IPS-18a (cell line): Measurements from ENCODE around the gene ZSCAN29.

ENCODE experiments used
- H3K27ac ChIP-seq: one replicate; pipeline ENCODE4 v1.5.1; 2013; ENCODE audit warnings: low read length
- H3K27me3 ChIP-seq: one replicate; pipeline ENCODE4 v1.6.1; 2013; ENCODE audit warnings: mild to moderate bottlenecking, low read length; ENCODE audit not compliant: control insufficient read depth, insufficient read depth
- H3K36me3 ChIP-seq: one replicate; pipeline ENCODE4 v1.6.1; 2013; ENCODE audit warnings: low read depth, low read length; ENCODE audit not compliant: control insufficient read depth
- H3K4me1 ChIP-seq: one replicate; pipeline ENCODE4 v1.6.1; 2013; ENCODE audit warnings: low read depth, low read length; ENCODE audit not compliant: control insufficient read depth
- H3K4me3 ChIP-seq: one replicate; pipeline ENCODE4 v1.5.1; 2013; ENCODE audit warnings: low read length
- H3K9ac ChIP-seq: one replicate; pipeline ENCODE4 v1.6.1; 2013; ENCODE audit warnings: mild to moderate bottlenecking, low read length, moderate library complexity
- H3K9me3 ChIP-seq: one replicate; pipeline ENCODE4 v1.6.1; 2013; ENCODE audit warnings: low read depth, low read length; ENCODE audit not compliant: control insufficient read depth

Gene ZSCAN29

GRCh38 chr15:43370975-43371974 lies at the start of gene ZSCAN29, which contains the start of gene TUBGCP4:
TSS of gene ZSCAN29 (minus strand) at chr15:43371043. CDS start at chr15:43369913, 1,130 bp downstream.
TSS of gene TUBGCP4 (plus strand) at chr15:43371101. CDS start at chr15:43371355, 254 bp downstream.
- peaks cover 16% of the 10 kb centered on the region for H3K4me1 ChIP-seq
- H3K27ac ChIP-seq, result no peak within 1 kb of the TSS
- peak within 1 kb of the TSS; percentile 85 for H3K9ac ChIP-seq
- H3K9me3 ChIP-seq, result no peaks in the 10 kb centered on the region
- H3K36me3 ChIP-seq, result peaks cover 25% of the 10 kb centered on the region
- peak within 1 kb of the TSS; percentile 96 for H3K4me3 ChIP-seq
- no peaks in the 10 kb centered on the region for H3K27me3 ChIP-seq

DNA sequence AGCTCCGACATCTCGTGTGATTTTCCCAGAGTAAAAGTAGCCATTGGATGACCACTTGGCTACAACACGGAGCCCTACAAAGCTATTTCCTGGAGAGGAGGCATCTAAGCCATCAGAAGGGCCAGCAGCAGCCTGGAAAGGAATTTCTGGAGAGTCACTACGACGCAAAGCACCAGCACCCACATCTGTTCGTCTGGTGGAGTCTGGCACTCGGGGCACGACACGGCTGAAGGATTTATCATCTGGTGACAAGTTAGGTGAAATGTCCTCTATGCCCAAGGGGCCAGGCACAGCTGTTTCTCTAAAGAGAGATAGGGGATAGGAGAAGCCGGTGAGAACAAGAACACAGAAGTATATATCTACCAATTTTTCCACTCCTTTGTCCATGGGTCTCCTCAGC lies 49.6 kb upstream of the ZSCAN29 start:
- Histone ChIP-seq H3K27ac (no peak overlapping the region), H3K36me3 (peaks cover 91% of the 10 kb centered on the region), H3K9ac (no peak overlapping the region), H3K4me3 (no peak overlapping the region), H3K4me1 (no peaks in the 10 kb centered on the region), H3K9me3 (no peaks in the 10 kb centered on the region), H3K27me3 (no peaks in the 10 kb centered on the region)

DNA sequence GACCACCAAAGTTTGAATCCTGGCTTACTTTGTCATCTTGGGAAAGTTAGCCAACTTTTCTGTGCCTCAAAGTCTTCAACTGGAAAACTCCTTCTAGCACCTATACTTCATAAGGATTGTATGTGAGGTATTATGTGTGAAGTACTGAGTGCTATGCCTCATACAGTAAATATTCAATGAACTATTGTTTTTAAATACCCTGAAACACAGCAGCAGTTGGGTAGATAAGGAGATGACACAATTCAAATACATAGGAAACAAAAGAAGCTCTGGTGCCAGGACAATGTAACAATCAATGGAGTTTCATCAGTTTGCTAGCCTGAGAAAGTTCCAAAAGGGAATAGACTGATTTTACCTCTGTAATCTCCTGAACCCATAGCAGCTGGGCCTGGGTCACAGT lies 43.4 kb upstream of the ZSCAN29 start:
- no peak overlapping the region for H3K27ac ChIP-seq
- peaks cover 90% of the 10 kb centered on the region for H3K36me3 ChIP-seq
- H3K4me1 ChIP-seq, result no peaks in the 10 kb centered on the region
- H3K9ac ChIP-seq, result no peak overlapping the region
- H3K4me3 ChIP-seq, result no peak overlapping the region
- H3K9me3 ChIP-seq, result no peaks in the 10 kb centered on the region
- H3K27me3 ChIP-seq, result no peaks in the 10 kb centered on the region

- no peak overlapping the region for H3K9ac ChIP-seq
- H3K9me3 ChIP-seq, result no peaks in the 10 kb centered on the region
- no peak overlapping the region for H3K4me3 ChIP-seq
- no peaks in the 10 kb centered on the region for H3K4me1 ChIP-seq
- H3K27ac ChIP-seq, result no peak overlapping the region
- H3K36me3 ChIP-seq, result peaks cover 95% of the 10 kb centered on the region
- no peaks in the 10 kb centered on the region for H3K27me3 ChIP-seq
Observed at GRCh38 chr15:43412096-43412495, 41.3 kb upstream of the ZSCAN29 start.

DNA sequence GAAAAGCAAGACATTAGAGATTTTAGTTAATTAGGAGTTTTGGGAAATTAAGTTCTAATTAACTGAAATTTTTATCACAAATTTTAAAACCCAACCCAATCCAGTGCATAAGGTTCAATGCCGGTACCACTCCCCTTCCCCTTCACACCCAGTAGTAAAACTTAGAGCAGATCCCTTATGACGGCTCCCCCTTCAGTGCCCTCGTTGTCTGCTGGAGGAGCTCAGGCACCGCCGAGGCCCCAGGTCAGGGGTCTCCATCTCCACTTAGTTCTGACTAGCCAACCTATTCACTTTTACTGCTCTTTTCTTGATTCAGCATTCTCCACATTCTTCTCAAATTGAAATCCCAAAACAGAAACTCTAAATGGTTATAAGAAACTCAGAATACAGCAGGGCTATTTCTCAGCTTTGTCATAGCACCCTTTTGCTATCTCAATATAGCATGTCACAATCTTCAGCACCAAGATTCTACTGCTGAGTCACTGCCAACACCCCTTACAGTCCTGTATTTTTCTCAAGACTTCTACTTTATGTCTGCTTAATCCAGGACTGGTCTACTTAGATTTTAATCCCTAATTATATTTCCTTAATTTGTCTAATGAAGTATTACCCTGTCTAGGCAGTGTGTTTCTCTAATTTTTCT lies 39.9 kb upstream of the ZSCAN29 start:
- H3K27ac ChIP-seq, result no peak overlapping the region
- H3K9me3 ChIP-seq, result no peaks in the 10 kb centered on the region
- no peak overlapping the region for H3K9ac ChIP-seq
- no peaks in the 10 kb centered on the region for H3K27me3 ChIP-seq
- no peaks in the 10 kb centered on the region for H3K4me1 ChIP-seq
- H3K4me3 ChIP-seq, result no peak overlapping the region
- peaks cover 93% of the 10 kb centered on the region for H3K36me3 ChIP-seq

GRCh38 chr15:43408789-43409188 lies 37.9 kb upstream of the ZSCAN29 start:
- H3K4me1 ChIP-seq, result no peaks in the 10 kb centered on the region
- peaks cover 93% of the 10 kb centered on the region for H3K36me3 ChIP-seq
- H3K9me3 ChIP-seq, result no peaks in the 10 kb centered on the region
- no peak overlapping the region for H3K27ac ChIP-seq
- no peaks in the 10 kb centered on the region for H3K27me3 ChIP-seq
- H3K9ac ChIP-seq, result no peak overlapping the region
- H3K4me3 ChIP-seq, result no peak overlapping the region

DNA sequence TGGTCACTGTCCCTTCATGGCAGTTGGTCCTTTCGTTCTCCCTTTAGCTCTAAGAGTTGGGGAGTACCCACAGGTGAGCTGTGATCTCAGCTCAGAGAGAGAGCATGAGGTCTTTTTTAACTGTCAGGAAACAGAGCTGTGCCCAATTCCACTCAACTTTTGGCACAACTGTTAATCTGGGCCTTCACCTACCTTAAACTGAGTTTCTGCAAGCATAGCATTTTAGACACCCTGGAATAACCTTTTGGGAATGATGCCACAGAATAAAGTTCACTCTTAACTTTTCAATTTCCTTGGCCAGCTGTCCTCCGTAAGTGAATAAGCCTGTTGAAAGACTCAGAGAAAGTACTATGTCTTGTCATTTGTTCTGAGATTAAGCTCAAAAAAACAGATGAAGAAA lies 36.0 kb upstream of the ZSCAN29 start:
- Histone ChIP-seq H3K27ac (no peak overlapping the region), H3K4me3 (no peak overlapping the region), H3K27me3 (no peaks in the 10 kb centered on the region), H3K9ac (no peak overlapping the region), H3K4me1 (no peaks in the 10 kb centered on the region), H3K9me3 (no peaks in the 10 kb centered on the region), H3K36me3 (peaks cover 93% of the 10 kb centered on the region)

DNA sequence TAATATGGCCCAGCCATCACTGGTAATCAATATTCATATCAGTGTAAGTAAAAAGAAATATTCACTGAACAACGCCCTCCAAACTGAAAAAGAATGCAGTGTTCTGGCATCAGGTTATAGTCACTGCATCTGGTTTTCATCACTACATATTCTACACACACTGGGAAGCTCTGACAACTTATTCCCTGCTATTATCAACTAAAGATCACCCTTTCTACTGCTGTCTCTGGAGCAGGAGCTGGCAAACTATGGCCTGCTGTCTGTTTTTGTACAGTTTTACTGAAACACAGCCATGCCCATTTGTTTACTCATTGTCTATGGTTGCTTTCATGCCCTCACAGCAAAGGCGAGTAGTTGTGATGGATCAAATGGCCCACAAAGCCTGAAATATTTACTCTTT lies 35.3 kb upstream of the ZSCAN29 start:
- Histone ChIP-seq H3K27me3 (no peaks in the 10 kb centered on the region), H3K36me3 (peaks cover 94% of the 10 kb centered on the region), H3K9ac (no peak overlapping the region), H3K27ac (no peak overlapping the region), H3K4me3 (no peak overlapping the region), H3K9me3 (no peaks in the 10 kb centered on the region), H3K4me1 (no peaks in the 10 kb centered on the region)

DNA sequence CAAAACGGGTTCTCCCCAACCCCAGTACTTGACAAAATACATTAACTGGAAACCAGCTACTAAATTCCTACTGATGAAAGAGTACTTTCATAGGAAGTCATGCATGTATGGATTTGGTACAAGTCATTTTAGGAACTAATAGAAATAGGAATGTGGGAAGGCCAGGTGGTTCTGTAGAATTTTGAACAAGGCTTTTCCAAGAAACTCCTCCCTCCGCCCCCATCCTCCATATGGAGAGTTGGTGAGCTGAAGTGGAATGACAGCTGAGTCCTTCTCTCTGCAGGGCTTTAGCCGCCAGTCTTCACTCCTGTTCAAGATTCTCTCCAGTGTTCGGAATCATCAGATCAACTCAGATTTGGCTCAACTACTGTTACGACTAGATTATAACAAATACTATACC lies 33.3 kb upstream of the ZSCAN29 start:
- Histone ChIP-seq H3K9ac (no peak overlapping the region), H3K9me3 (no peaks in the 10 kb centered on the region), H3K4me1 (no peaks in the 10 kb centered on the region), H3K36me3 (peaks cover 85% of the 10 kb centered on the region), H3K4me3 (no peak overlapping the region), H3K27ac (no peak overlapping the region), H3K27me3 (no peaks in the 10 kb centered on the region)

- no peaks in the 10 kb centered on the region for H3K4me1 ChIP-seq
- no peaks in the 10 kb centered on the region for H3K27me3 ChIP-seq
- H3K27ac ChIP-seq, result no peak overlapping the region
- no peak overlapping the region for H3K4me3 ChIP-seq
- no peak overlapping the region for H3K9ac ChIP-seq
- no peaks in the 10 kb centered on the region for H3K9me3 ChIP-seq
- peaks cover 85% of the 10 kb centered on the region for H3K36me3 ChIP-seq
Observed at GRCh38 chr15:43403616-43404015, 32.8 kb upstream of the ZSCAN29 start.

DNA sequence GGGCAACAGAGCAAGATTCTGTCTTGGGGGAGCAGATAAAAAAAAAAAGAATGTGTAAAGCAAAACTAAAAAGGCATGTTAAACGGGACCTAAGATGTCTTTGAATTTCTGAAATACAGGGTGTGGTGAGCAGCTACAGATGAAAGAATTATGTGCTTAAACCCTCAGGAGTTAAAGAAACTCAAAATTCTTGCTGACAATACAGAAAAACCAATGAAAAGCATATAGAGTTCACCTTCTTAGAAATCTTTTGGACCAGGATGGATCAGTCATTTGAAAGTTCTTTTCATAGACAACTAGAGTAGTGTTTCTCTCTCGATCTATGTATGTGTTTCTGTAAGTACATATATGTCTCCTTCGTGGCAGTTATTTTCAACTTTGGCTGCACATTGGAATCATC lies 31.4 kb upstream of the ZSCAN29 start:
- H3K27ac ChIP-seq, result no peak overlapping the region
- H3K27me3 ChIP-seq, result no peaks in the 10 kb centered on the region
- H3K9ac ChIP-seq, result no peak overlapping the region
- H3K4me1 ChIP-seq, result no peaks in the 10 kb centered on the region
- H3K9me3 ChIP-seq, result no peaks in the 10 kb centered on the region
- H3K4me3 ChIP-seq, result no peak overlapping the region
- peaks cover 83% of the 10 kb centered on the region for H3K36me3 ChIP-seq
